GM12865 (cell line): ENCODE measurements around the gene TCEA3.
"Not testable (repeated sequence)": the region's sequence is repeated elsewhere in the genome, so short reads cannot be mapped to it uniquely, and the experiment has no call there.

ENCODE experiments used
- DNase-seq: peaks from one replicate; pipeline ENCODE4 v3.0.0; 2010; ENCODE audit warnings: low read depth
- H3K4me3 ChIP-seq: 2 replicates; pipeline ENCODE4 v1.5.1; 2011; ENCODE audit warnings: mild to moderate bottlenecking, low read depth, low read length, control low read depth
- TF ChIP-seq, protein P1 (sequence below): IDR thresholded peaks from 2 replicates; pipeline ENCODE4 v1.5.1; 2011; ENCODE audit warnings: low read length, control low read depth, low read depth, inconsistent platforms; ENCODE audit not compliant: insufficient read depth; ENCODE audit errors: missing control alignments

The TCEA3 gene

DNA sequence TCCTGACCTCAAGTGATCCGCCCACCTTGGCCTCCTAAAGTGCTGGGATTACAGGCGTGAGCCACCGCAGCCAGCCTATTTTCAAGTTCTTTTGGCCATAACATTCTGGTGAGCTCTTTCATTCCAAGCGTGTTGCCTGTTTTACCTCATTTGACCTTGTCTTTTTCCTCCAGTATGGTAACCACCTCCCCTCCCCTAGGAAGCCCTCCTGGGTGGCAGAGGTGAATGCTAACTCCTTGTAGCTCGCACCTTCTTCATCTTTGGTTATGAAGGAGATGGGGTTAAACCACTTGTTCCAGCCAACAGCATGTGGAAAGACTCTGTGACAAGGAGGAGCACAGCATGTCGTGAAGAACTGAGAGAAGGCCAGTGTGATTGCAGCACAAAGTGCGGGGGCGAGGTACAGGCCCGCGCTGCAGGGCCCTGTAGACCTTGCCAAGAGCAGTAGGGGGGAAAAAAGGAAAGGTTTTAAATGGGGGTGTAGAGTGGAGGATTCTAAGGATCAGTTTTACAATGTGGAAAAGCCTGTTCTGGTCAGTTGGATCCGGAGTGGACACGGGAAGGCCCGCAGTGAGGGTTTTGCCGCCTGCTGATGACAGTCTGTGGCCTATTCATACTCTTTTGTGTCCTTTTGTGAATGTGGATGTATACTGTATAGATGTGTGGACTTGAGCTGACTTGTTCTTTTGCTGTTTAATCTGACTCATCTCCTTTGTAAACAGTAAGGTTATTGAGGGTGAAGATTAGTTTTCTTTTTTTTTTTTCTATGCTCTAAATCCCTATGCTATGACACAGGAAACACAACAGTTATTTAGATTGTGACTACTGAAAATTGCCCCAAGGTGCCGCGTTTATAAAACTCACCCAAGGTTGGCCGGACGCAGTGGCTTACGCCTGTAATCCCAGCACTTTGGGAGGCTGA is 47.4 kb downstream of the TCEA3 start:
- DNase-seq: no peak
- TF ChIP-seq, protein P1, sequence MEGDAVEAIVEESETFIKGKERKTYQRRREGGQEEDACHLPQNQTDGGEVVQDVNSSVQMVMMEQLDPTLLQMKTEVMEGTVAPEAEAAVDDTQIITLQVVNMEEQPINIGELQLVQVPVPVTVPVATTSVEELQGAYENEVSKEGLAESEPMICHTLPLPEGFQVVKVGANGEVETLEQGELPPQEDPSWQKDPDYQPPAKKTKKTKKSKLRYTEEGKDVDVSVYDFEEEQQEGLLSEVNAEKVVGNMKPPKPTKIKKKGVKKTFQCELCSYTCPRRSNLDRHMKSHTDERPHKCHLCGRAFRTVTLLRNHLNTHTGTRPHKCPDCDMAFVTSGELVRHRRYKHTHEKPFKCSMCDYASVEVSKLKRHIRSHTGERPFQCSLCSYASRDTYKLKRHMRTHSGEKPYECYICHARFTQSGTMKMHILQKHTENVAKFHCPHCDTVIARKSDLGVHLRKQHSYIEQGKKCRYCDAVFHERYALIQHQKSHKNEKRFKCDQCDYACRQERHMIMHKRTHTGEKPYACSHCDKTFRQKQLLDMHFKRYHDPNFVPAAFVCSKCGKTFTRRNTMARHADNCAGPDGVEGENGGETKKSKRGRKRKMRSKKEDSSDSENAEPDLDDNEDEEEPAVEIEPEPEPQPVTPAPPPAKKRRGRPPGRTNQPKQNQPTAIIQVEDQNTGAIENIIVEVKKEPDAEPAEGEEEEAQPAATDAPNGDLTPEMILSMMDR: no peak
- no peak overlapping the region for H3K4me3 ChIP-seq

GRCh38 chr1:23374079-23374735 is 50.3 kb downstream of the TCEA3 start:
- not testable (repeated sequence) for H3K4me3 ChIP-seq, DNase-seq

DNA sequence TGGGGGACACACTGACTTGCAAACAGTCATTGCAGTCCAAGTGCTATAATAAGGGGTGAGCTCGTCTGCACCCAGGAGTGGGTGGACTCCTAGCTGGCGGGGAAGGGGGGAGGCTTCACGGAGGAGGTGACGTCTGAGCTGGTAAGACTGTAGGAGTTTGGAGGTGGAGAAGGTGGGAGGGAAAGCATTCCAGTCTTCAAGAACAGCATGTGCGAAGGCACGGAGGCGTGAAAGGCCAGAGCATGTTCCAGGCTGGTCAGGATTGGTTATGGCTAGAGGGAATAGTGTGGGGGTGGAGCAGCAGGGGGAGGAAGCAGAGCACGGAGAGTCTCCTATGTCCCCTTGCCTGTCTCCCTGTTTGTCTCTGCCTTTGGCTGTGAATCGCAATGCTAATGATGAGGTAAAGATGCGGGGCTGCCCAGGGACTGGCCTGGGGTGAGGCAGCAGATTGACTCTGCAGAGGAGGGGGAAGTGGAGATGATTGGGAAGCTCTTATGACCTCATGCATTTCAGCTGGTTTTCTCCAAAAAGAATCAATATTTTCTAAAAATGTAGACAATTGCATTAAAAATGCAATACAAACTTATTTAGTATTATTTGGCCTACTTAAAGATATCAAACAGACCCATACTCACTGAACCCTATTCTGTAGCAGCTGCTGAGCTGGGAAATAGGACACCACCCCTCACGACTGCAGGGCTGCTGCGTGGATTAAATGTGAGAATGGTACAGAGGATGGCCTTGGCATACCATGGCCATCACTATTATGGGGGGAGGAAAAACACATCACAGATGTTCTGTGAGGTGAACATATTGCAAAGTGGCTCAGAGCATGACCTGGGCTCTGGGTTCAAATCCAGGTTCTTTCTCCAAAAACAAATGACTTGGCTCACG is 52.3 kb downstream of the TCEA3 start:
- H3K4me3 ChIP-seq: no peak overlapping the region
- DNase-seq: no peak
- TF ChIP-seq, protein P1: no peak

GRCh38 chr1:23370709-23371584 is 53.6 kb downstream of the TCEA3 start:
- H3K4me3 ChIP-seq: no peak overlapping the region
- DNase-seq: no peak

DNA sequence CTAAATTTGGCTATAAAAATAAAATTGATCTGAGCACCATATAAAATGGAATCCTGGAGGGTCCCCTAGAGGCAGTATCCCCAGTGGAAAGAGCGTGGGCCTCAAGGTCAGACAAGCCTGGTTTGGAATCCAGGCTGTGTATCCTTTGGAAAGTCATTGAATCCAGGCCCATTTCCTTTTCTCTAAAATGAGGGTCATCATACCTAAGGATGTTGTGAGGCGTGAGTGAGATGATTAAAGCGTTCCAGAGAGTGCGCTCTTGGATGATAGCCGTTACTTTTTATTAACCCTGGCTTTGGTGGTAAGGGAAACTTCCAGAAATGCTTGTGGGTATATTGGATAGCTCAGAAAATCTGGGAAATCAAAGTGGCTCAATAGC is 54.2 kb downstream of the TCEA3 start:
- peak overlapping the region; percentile 69; the same call in 1 of the 2 replicates for H3K4me3 ChIP-seq
- no peak for DNase-seq
- TF ChIP-seq, protein P1: no peak

More at GRCh38 chr1:23370709-23371584, 53.6 kb downstream of the TCEA3 start:
- TF ChIP-seq, protein P1: no peak

DNA sequence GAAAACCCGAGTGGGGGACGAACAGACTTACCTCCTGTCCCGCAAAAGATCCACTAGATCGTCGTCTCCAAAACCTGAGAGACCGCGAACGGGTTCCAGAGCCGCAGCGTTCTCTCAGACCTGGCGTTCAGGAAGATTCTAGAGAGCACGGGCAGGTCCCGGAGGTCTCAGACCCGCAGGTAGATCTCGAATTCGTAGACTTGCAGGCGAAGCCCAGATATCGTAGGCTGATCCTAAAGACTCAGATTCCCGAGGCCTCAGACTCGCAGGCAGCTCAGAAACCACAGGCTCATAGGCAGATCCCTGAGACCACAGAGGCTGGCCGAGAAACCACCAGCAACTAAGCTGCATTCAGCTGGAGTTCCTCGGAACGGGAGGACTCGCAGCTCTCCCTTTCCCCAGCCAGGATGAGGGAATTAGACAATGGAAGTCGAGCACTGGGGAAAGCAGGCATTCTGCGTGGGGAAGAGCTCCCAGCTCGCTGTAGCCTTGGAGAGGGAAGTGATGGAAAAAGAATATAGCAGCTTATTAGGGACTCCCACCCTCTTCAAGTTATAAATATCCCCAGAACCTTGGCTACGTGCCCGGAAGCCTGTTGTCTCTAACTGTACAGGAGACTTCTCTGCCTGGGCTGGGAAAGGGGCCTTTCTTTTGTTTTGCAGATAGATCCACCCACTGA is 55.1 kb downstream of the TCEA3 start, which contains the start of gene ZNF436:
Gene ZNF436 (minus strand): TSS at position 502 of the 679 bp plus-strand sequence. CDS start 1,831 bp downstream, outside the sequence.
- peak; percentile 41 for DNase-seq
- peak within 1 kb of the TSS; percentile 69 for H3K4me3 ChIP-seq
- TF ChIP-seq, protein P1: no peak
